IPS-20b (cell line): ENCODE data around the gene ANLN.
A peak's percentile ranks its signal among the peaks of the same experiment; 100 is the strongest.
"Not testable (repeated sequence)": the region's sequence is repeated elsewhere in the genome, so short reads cannot be mapped to it uniquely, and the experiment has no call there.

ENCODE experiments used
- H3K27ac ChIP-seq: one replicate; pipeline ENCODE4 v1.5.1; 2013; ENCODE audit warnings: low read length
- H3K27me3 ChIP-seq: 2 replicates; pipeline ENCODE4 v1.6.1; 2013; ENCODE audit warnings: mild to moderate bottlenecking, low read length, inconsistent platforms; ENCODE audit not compliant: insufficient read depth
- H3K36me3 ChIP-seq: 2 replicates; pipeline ENCODE4 v1.6.1; 2013; ENCODE audit warnings: low read depth, mild to moderate bottlenecking, inconsistent platforms, low read length, moderate library complexity; ENCODE audit not compliant: insufficient read depth
- H3K4me1 ChIP-seq: 2 replicates; pipeline ENCODE4 v1.6.1; 2013; ENCODE audit warnings: mild to moderate bottlenecking, control low read depth, inconsistent platforms, low read length, moderate library complexity; ENCODE audit not compliant: insufficient read depth
- H3K4me3 ChIP-seq: 2 replicates; pipeline ENCODE4 v1.5.1; 2013; ENCODE audit warnings: mild to moderate bottlenecking, low read length, inconsistent platforms
- H3K9ac ChIP-seq: 2 replicates; pipeline ENCODE4 v1.6.1; 2013; ENCODE audit warnings: low read depth, mild to moderate bottlenecking, inconsistent platforms, low read length, moderate library complexity
- H3K9me3 ChIP-seq: 2 replicates; pipeline ENCODE4 v1.6.1; 2013; ENCODE audit warnings: mild to moderate bottlenecking, low read depth, low read length, inconsistent platforms; ENCODE audit not compliant: insufficient read depth

ANLN gene

DNA sequence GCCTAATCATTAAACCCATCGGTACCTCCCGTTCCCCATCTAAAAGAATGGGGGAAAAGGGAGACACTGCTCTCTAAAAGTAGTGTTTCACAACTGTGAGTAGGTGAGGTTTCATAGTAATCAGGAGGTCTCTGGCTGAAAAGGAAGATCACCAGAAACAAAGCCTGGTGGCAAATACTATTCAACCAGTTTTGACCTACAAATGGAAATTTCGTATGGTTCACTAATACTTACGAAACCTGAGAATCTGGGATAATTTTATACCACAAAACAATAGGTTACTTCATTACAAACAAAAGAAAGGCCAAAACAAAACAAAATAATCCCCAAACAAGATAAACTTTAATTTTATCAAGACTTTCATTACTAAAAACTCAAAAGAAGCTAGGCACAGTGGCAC, 28.4 kb upstream of the ANLN start:
- Histone ChIP-seq H3K27me3 (peaks cover 100% of the 10 kb centered on the region), H3K36me3 (no peaks in the 10 kb centered on the region), H3K9me3 (no peaks in the 10 kb centered on the region), H3K27ac (no peak overlapping the region), H3K4me1 (peaks cover 16% of the 10 kb centered on the region; the same call in 1 of the 2 replicates), H3K4me3 (no peak overlapping the region), H3K9ac (no peak overlapping the region)

DNA sequence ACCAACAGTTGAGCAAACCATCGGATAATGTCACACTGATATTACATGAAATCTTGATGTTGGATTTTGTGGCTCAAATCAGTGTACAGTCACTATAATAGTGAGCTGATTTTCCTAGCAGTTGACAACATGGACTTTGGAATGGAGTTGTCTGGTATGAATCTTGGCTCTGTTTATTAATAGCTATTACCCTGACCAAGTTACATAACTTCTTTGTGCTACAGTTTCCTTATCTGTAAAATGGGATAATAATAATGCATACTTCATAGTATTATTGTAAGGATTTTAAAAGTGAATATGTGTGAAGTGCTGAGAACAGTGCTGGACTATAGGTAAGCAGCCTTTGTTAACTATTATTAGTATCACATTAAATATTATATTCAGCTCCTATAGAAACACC, 26.1 kb upstream of the ANLN start:
- Histone ChIP-seq H3K9me3 (no peaks in the 10 kb centered on the region), H3K27me3 (peaks cover 98% of the 10 kb centered on the region), H3K4me3 (no peak overlapping the region), H3K36me3 (no peaks in the 10 kb centered on the region), H3K4me1 (peaks cover 16% of the 10 kb centered on the region; the same call in 1 of the 2 replicates), H3K9ac (no peak overlapping the region), H3K27ac (no peak overlapping the region)

DNA sequence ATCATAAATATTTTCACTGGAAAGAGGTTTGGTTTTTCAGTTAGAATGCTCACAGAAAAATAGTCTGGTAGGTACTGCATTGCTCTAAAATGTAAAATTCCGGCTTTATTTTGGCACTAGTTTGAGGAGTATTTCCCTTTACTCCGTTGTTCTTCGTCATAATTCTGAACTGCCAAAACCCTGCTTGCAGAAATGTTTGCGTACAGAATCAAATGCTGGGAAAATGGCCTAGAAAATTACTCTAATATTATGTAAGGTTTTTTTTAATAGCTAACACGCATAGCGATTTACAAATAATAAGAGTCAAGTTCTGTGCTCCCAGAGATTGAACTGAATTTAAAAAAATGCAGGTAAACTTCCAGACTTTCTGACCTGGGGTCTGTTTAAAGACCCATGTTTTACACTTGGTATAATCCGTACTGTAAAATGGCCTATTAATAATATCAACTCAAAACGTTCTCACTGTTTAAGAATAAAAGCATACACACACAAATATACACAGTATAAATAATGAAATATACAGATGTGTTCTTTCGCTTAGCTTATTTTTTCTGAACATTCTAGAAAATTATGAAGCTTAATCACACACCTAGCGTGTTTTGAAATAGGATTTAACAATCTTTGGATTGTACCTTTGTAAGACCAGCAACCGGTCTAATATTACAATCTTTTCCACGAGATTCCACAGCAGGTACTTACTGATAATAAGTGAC, 23.5 kb upstream of the ANLN start:
- H3K27me3 ChIP-seq = peaks cover 81% of the 10 kb centered on the region
- peak overlapping the region; percentile 86 for H3K4me3 ChIP-seq
- H3K4me1 ChIP-seq = peaks cover 3% of the 10 kb centered on the region; the same call in 1 of the 2 replicates
- no peaks in the 10 kb centered on the region for H3K9me3 ChIP-seq
- peak overlapping the region; percentile 29; the same call in 1 of the 2 replicates for H3K9ac ChIP-seq
- H3K27ac ChIP-seq = no peak overlapping the region
- no peaks in the 10 kb centered on the region for H3K36me3 ChIP-seq

DNA sequence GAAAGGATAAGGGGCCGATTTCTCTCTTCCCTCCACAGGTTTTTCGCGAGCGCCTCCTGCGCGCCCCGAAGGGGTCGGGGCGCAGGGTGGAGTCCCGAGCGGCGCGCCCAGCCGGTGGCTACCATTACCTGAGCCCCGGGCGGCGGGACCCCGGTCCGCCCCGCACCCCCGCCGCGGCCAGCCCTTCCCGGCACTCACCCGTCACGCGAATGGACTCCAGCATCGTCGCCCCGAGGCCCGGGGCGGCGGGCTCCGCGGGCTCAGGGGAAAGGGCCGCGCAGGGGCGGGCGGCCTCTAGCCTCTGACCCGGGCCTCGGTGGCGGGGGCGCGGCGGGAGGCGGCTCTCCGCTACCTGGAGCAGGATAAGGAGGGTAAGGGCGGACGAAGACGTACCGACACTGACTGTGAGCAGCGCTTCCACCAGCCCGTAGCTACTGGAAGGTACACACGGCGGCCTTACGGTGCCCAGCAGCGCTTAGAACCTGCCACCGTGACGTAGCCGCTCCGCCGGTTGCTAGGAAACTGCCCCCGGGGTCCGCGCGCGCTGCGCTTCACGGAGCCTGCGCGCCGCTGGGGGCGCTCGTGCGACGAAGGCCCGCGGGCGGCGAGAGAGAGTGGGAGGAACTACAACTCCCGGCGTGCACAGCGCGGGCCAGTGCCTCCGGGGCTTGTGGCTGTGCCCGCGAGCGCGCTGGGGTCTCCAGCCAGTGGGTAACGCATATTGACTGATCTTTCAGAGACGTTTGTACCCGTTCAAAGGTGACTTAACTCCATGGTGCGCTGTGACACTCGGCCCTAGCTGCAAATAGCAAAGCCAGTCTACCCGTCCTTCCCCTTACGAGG, 22.7 kb upstream of the ANLN start:
- H3K27ac ChIP-seq = no peak overlapping the region
- no peaks in the 10 kb centered on the region for H3K4me1 ChIP-seq
- H3K9me3 ChIP-seq = no peaks in the 10 kb centered on the region
- no peaks in the 10 kb centered on the region for H3K36me3 ChIP-seq
- peak overlapping the region; percentile 29; the same call in 1 of the 2 replicates for H3K9ac ChIP-seq
- H3K27me3 ChIP-seq = peaks cover 73% of the 10 kb centered on the region
- peak overlapping the region; percentile 86 for H3K4me3 ChIP-seq

DNA sequence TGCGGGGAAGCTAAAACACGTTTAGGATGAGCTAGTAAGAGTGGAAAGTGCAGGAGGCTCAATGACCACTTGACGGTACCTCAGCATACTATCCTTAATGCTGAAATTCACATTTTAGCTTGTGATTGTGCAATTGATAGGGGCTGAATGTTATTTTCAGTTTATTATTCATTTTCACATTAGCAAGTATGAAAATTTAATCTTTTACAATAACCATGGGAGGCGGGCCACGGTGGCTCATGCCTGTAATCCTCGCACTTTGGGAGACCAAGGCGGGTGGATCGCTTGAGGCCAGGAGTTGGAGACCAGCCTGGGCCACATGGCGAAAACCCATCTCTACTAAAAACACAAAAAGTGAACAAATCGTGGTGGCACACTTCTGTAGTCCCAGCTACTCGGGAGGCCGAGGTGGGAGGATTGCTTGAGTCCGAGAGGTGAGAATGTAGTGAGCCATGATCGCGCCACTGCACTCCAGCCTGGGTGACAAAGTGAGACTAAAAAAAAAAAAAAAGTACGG, 22.0 kb upstream of the ANLN start:
- Histone ChIP-seq H3K36me3 (no peaks in the 10 kb centered on the region), H3K9me3 (no peaks in the 10 kb centered on the region), H3K27me3 (peaks cover 66% of the 10 kb centered on the region), H3K9ac (peak overlapping the region; percentile 24; the same call in 1 of the 2 replicates), H3K4me1 (no peaks in the 10 kb centered on the region), H3K27ac (no peak overlapping the region), H3K4me3 (peak overlapping the region; percentile 86)

DNA sequence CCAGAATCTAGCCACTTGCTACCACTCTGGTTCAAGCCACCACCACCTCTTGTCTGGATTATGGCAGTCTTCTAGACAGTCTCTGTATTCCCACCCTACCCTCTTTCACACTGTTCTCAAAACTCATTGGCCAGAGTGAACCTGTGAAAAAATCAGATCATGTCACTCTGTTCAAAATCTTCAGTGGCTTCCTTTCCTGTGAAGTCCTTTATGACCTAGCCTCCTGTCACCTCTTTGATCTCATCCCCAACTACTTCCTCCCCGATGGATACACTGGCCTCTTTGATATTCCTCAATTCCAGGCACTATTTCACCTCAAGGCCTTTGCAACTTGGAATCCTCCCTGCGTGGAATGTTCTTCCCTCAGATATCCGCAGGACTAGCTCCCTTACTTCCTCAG, 21.2 kb upstream of the ANLN start:
- no peak overlapping the region for H3K9ac ChIP-seq
- no peaks in the 10 kb centered on the region for H3K4me1 ChIP-seq
- no peaks in the 10 kb centered on the region for H3K36me3 ChIP-seq
- no peaks in the 10 kb centered on the region for H3K9me3 ChIP-seq
- peaks cover 58% of the 10 kb centered on the region for H3K27me3 ChIP-seq
- H3K27ac ChIP-seq = no peak overlapping the region
- no peak overlapping the region for H3K4me3 ChIP-seq

DNA sequence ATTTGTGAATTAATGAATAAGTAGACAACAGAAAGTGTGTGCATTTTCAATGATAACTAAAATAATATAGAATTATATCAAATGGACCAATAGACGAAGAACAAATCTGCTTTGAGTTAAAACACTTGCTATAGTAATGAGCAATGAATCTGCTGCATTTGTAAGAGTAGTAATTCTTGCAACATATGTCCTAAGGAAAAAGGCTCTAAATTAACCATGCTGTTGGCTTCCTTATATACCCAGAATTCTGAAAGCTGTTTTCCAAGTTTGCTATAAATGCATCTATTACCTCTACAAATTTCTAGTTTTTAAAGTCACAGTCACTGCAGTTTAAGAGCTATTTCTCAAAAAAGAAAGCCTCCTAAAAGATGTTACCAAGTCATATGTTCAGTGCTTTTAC, 20.5 kb upstream of the ANLN start:
- Histone ChIP-seq H3K4me3 (no peak overlapping the region), H3K9me3 (no peaks in the 10 kb centered on the region), H3K9ac (no peak overlapping the region), H3K27ac (no peak overlapping the region), H3K36me3 (no peaks in the 10 kb centered on the region), H3K27me3 (peaks cover 51% of the 10 kb centered on the region), H3K4me1 (no peaks in the 10 kb centered on the region)

DNA sequence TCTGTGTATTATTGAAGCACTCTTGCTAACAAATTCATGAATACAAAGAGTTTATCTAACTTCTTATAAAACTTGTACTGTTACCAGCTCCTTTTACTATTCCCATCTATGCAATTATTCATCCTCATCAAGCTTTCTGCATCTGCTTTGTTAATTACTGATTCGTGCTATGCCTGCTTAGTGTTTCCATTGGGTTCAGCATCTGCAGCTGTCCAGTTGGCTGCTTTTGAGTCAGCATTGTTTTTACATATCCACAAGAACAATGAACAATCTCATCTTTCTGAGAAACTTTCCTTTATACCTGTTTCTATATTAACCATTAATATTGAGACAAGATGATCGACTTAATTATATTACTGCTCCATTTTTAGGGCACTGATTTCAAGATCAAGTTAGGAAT, 19.6 kb upstream of the ANLN start:
- Histone ChIP-seq H3K9ac (no peak overlapping the region), H3K36me3 (no peaks in the 10 kb centered on the region), H3K27ac (no peak overlapping the region), H3K9me3 (no peaks in the 10 kb centered on the region), H3K27me3 (peaks cover 42% of the 10 kb centered on the region), H3K4me1 (no peaks in the 10 kb centered on the region), H3K4me3 (no peak overlapping the region)

DNA sequence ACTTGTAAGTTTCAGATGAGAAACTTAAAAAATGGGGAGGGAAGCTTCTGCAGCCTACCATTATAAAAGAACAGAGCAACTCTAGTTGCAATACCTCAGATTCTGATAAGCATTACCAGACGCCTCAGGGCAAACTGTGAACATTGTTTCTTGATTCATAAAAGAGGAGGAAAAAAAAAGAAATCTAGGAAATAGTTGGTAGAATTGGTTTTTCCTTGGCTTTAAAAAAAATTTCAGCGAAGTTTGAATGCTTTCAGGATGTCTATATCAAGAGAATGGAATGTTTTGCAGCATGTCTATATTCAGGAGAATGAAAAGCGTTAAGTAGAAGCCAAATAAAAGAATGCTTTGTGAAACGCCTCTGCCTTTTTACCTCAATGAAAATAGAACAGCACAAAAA, 17.5 kb upstream of the ANLN start:
- Histone ChIP-seq H3K27ac (no peak overlapping the region), H3K9ac (no peak overlapping the region), H3K9me3 (no peaks in the 10 kb centered on the region), H3K4me3 (no peak overlapping the region), H3K4me1 (no peaks in the 10 kb centered on the region), H3K36me3 (no peaks in the 10 kb centered on the region), H3K27me3 (peaks cover 23% of the 10 kb centered on the region)

DNA sequence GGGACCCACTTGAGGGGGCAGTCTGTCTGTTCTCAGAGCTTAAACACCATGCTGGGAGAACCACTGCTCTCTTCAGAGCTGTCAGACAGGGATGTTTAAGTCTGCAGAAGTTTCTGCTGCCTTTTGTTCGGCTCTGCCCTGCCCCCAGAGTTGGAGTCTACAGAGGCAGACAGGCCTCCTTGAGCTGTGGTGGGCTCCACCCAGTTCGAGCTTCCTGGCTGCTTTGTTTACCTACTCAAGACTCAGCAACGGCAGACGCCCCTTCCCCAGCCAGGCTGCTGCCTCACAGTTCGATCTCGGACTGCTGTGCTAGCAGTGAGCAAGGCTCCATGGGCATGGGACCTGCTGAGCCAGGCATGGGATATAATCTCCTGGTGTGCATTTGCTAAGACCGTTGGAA, 11.1 kb upstream of the ANLN start:
- H3K9ac ChIP-seq, H3K4me3 ChIP-seq, H3K9me3 ChIP-seq, H3K27ac ChIP-seq, H3K27me3 ChIP-seq, H3K4me1 ChIP-seq, H3K36me3 ChIP-seq: not testable (repeated sequence)

DNA sequence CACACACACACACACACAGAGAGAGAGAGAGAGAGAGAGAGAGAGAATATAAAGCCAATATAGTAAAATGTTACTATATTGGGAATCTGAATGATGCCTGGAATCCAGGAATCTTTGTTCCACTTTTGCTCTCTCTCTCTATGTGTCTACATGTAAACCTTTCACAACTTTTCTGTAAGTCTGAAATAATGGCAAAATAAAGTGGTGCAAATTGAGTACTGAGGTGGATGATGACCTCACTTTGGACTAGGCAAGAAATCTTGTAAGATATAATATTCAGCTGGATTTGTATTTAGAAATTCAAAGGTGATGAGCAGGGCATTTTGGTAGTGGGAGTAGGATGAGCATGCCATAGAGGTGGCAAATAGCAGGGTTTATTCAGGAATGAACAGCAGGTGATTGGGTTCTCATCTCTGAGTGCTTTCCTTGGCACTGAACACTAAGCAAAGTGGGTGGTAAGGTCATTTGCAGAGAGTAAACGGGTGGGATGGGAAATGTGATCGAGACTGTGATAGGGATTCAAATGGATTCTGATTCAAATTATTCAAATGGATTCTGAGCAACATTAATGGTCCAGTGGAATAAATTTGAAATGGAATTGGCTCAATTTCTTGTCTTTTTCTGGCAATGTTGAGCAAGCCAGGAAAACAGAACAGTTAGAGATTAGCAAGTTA, 9.7 kb upstream of the ANLN start:
- Histone ChIP-seq H3K4me1 (no peaks in the 10 kb centered on the region), H3K4me3 (no peak overlapping the region), H3K9me3 (peaks cover 5% of the 10 kb centered on the region; the same call in 1 of the 2 replicates), H3K9ac (no peak overlapping the region), H3K27me3 (no peaks in the 10 kb centered on the region), H3K27ac (no peak overlapping the region), H3K36me3 (no peaks in the 10 kb centered on the region)
